Peyer's patch (tissue), 4 donors: ENCODE results near the gene NANS. TPM values are rescaled to one million over a fixed set of nuclear protein-coding genes. Genes with fewer than 3 reads are reported as not detected.
"Not testable (repeated sequence)": the region's sequence is repeated elsewhere in the genome, so short reads cannot be mapped to it uniquely, and the experiment has no call there.

Experiments
- DNase-seq, 3 donors: peaks; one replicate each; pipeline ENCODE4 v3.0.0-alpha.2; 2017 to 2019
- H3K27ac ChIP-seq, 4 donors: fragments of 200-600 bp; sonication (generic); one replicate each; pipeline ENCODE4 v1.5.1; 2016 to 2019
- H3K27me3 ChIP-seq, 2 donors: fragments of 200-600 bp; sonication (generic); one replicate each; pipeline ENCODE4 v1.5.1; 2019
- H3K36me3 ChIP-seq, 3 donors: fragments of 200-600 bp; sonication (generic); one replicate each; pipeline ENCODE4 v1.5.1; 2016 to 2019
- H3K4me1 ChIP-seq, 4 donors: fragments of 200-600 bp; sonication (generic); one replicate each; pipeline ENCODE4 v1.5.1; 2016 to 2019
- H3K4me3 ChIP-seq, 4 donors: fragments of 200-600 bp; sonication (generic); 1 replicate in 3 of 4; 2 replicates in 1 of 4; pipeline ENCODE4 v1.5.1; 2016 to 2019; ENCODE audit warnings: mild to moderate bottlenecking in 1 of 4
- H3K9me3 ChIP-seq, 4 donors: fragments of 200-600 bp; sonication (generic); one replicate each; pipeline ENCODE4 v1.5.1; 2016 to 2019; ENCODE audit warnings: mild to moderate bottlenecking in 1 of 4
- CTCF ChIP-seq, 6 experiments: fragments of 450-650 bp in 4 of 6; fragments of 200-600 bp in 2 of 6; sonication (generic) in 1 of 6; IDR thresholded peaks; one replicate each; pipeline ENCODE4 v1.5.1; 2017 to 2019; ENCODE audit warnings: antibody characterized with exemption in 6 of 6, mild to moderate bottlenecking in 3 of 6, moderate library complexity in 1 of 6
- POLR2A ChIP-seq, 2 donors: fragments of 450-650 bp; IDR thresholded peaks; one replicate each; pipeline ENCODE4 v1.5.1; 2017; ENCODE audit warnings: antibody characterized with exemption in 2 of 2, mild to moderate bottlenecking in 2 of 2, moderate library complexity in 2 of 2
- small RNA-seq, 2 donors: library from RNA; depleted of rRNA; stranded (forward); fragments of <200 nt; gene quantifications; one replicate each; pipeline ENCODE3, GENCODE V24; 2016
- total RNA-seq, 4 donors: library from RNA; depleted of rRNA; stranded (reverse); fragments of >200 nt; gene quantifications; one replicate each; pipeline ENCODE4 v1.1.0, GENCODE V29; 2016

Gene NANS
- total RNA-seq, 4 donors from 2014 or later: 46.4 to 90.8 (median 76.7) TPM

GRCh38 chr9:98129451-98129881, 72.9 kb downstream of the NANS start:
- Histone ChIP-seq H3K36me3 (peaks cover 0 to 85% (median 0%) of the 10 kb centered on the region in 3 donors), H3K4me3 (no peak overlapping the region), H3K9me3 (no peaks in the 10 kb centered on the region), H3K4me1 (peaks cover 0 to 7% (median 0%) of the 10 kb centered on the region in 4 donors), H3K27me3 (no peaks in the 10 kb centered on the region), H3K27ac (peak overlapping the region in 2 of 4 donors; percentile 1 to 35)
- peak in 2 of 3 donors; percentile 69 to 73 for DNase-seq
- TF ChIP-seq CTCF (IDR thresholded peaks at IDR 0.05) (no peak), POLR2A (IDR thresholded peaks at IDR 0.05) (no peak)

GRCh38 chr9:98130060-98130459, 73.5 kb downstream of the NANS start:
- peaks cover 0 to 85% (median 0%) of the 10 kb centered on the region in 3 donors for H3K36me3 ChIP-seq
- H3K27me3 ChIP-seq, H3K4me1 ChIP-seq, H3K4me3 ChIP-seq, H3K9me3 ChIP-seq, H3K27ac ChIP-seq: not testable (repeated sequence)
- peak in 1 of 3 donors; percentile 31 for DNase-seq

DNA sequence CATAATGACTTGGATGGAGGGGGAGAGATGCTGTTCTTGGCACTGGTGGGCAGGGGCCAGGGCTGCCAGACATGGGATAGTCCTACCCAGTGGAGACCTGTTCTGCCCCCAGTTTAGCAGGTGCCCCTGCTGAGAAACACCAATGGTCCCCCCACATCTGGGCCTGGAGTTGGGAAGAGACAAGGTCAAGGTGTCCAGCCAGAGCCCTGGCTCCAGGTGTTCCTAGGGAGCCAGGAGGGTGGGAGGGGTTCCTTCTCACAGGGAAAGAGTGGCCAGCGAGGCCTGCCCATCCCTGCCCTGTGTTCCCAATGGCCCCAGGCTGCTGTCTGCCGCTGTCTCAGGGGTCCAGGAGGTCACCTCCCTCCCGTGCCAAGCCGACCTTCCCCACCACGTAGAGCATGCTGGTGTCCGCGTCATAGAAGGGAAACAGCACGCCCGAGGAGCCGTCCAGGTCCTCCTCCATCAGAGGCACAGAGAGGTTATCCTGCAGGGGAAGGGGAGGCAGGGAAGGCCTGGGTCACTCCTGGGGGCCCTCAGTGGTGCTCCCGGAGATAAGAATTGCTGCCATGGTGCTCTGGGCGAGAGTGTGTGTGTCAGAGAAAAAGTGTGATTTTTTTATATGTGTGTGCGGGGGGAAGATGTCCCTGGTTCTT, 74.2 kb downstream of the NANS start:
- peak in 1 of 3 donors; percentile 45 for DNase-seq
- H3K4me1 ChIP-seq: peaks cover 0 to 7% (median 0%) of the 10 kb centered on the region in 4 donors
- H3K27me3 ChIP-seq: no peaks in the 10 kb centered on the region
- H3K27ac ChIP-seq: no peak overlapping the region
- peaks cover 0 to 84% (median 0%) of the 10 kb centered on the region in 3 donors for H3K36me3 ChIP-seq
- TF ChIP-seq POLR2A (IDR thresholded peaks at IDR 0.05) (no peak), CTCF (IDR thresholded peaks at IDR 0.05) (no peak)
- H3K9me3 ChIP-seq: no peaks in the 10 kb centered on the region
- no peak overlapping the region for H3K4me3 ChIP-seq

DNA sequence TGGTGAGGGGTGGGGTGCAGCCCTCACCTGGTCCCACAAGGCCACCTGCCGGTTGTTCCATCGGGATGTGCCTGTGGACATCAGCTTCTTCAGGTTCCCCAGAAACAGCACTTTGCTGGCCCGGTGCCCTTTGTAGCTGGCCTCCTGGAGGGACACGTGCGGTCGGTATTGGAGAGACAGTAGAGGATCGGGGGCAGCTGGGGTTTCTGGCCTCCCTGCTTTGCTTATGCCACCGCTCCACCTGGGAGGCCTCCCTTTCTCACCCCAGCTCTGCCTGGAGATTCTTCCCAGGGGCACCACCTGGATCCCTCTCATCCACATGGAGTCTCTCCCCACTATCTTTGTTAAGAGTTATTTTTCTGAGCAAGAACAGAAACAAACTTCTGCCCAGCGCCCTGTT, 75.6 kb downstream of the NANS start:
- Histone ChIP-seq H3K27me3 (no peaks in the 10 kb centered on the region), H3K9me3 (no peaks in the 10 kb centered on the region), H3K4me3 (no peak overlapping the region), H3K4me1 (peaks cover 0 to 7% (median 0%) of the 10 kb centered on the region in 4 donors), H3K36me3 (peaks cover 0 to 74% (median 0%) of the 10 kb centered on the region in 3 donors), H3K27ac (no peak overlapping the region)
- TF ChIP-seq POLR2A (IDR thresholded peaks at IDR 0.05): no peak
- TF ChIP-seq CTCF (IDR thresholded peaks at IDR 0.05): no peak
- DNase-seq: peak in 1 of 3 donors; percentile 42

Small RNA genes within 50 kb of the gene (small RNA-seq; reads per million reads assigned to genes)
- gene RF00017 (0 reads per million in 2 donors), gene RNU6-918P (0 reads per million in 2 donors)

Other genes with a start within 250 kb of the NANS start
- not detected for gene FOXE1, start 203.5 kb upstream of the NANS start, total RNA-seq
- 100 to 1,000 TPM in 1 of 4 donors, 10 to 100 TPM in 3; 25.7 to 104 (median 29.3) TPM for gene TRMO, start 134.2 kb upstream of the NANS start, total RNA-seq
- not detected for gene HEMGN, start 118.6 kb upstream of the NANS start, total RNA-seq
- gene ANP32B, start 73.4 kb upstream of the NANS start, total RNA-seq: 10 to 100 TPM; 25.4 to 57.8 (median 36.6) TPM
- gene TRIM14, start 62.5 kb downstream of the NANS start, total RNA-seq: 100 to 1,000 TPM in 1 of 4 donors, 10 to 100 TPM in 3; 61.1 to 101 (median 72.0) TPM
- 10 to 100 TPM; 15.7 to 99.6 (median 91.9) TPM for gene CORO2A, start 135.9 kb downstream of the NANS start, total RNA-seq
- 10 to 100 TPM; 28.1 to 68.8 (median 48.4) TPM for gene TBC1D2, start 198.9 kb downstream of the NANS start, total RNA-seq